ENCODE measurements around the gene ANKRD1.

Gene ANKRD1

DNA sequence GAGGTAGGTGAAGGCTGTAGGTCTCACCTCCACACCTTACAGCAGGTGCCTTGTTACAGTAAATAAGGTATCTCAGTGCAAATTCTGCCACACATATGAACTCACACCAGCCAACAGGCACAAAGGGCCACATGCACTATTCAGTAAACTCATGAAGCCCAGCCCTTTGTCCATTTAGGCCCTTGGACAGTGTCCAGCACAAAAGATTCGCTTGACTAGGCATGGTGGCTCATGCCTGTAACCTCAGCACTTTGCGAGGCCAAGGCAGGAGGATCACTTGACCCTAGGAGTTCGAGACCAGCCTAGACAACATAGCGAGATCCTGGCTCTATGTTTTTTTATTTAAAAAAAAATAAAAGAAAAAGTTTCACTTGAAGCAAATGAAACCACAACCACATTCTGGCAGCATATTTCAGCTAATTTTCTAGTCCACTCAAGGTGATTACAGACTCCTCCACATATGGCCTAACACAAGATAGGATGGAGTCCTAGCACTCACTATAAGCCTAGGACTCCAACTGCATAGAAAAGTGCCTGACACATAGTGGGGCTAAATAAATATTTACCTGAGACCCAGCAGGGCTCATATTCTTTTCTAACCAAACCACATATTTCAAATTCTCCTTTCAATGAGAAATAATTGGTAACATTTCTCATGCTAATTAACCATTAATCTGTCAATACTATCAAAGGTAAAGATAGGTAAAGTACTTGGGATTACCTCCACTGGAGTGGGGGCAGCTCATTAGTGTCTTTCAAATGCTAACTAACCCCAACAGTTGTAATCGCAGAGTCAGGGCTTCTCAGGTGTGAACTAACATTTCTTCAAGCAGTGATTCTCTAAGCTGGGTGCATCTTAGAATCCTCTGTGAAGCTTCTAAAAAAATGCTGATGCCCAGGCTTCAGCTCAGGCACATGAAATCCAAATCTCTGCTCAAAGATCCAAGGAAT is 4.5 kb upstream of the ANKRD1 start:
- TF ChIP-seq, protein P1, sequence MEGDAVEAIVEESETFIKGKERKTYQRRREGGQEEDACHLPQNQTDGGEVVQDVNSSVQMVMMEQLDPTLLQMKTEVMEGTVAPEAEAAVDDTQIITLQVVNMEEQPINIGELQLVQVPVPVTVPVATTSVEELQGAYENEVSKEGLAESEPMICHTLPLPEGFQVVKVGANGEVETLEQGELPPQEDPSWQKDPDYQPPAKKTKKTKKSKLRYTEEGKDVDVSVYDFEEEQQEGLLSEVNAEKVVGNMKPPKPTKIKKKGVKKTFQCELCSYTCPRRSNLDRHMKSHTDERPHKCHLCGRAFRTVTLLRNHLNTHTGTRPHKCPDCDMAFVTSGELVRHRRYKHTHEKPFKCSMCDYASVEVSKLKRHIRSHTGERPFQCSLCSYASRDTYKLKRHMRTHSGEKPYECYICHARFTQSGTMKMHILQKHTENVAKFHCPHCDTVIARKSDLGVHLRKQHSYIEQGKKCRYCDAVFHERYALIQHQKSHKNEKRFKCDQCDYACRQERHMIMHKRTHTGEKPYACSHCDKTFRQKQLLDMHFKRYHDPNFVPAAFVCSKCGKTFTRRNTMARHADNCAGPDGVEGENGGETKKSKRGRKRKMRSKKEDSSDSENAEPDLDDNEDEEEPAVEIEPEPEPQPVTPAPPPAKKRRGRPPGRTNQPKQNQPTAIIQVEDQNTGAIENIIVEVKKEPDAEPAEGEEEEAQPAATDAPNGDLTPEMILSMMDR (IDR thresholded peaks at IDR 0.05; ENCODE audit: control insufficient read depth, extremely low read depth, insufficient read depth): no peak
- H3K4me3 ChIP-seq (ENCODE audit: low read depth, low read length): no peak overlapping the region
- no peak for DNase-seq (ENCODE audit: low read depth)

- TF ChIP-seq, protein P1 (IDR thresholded peaks at IDR 0.05; ENCODE audit: control insufficient read depth, extremely low read depth, insufficient read depth): no peak
- peak; percentile 52 for DNase-seq (ENCODE audit: low read depth)
- H3K4me3 ChIP-seq (ENCODE audit: low read depth, low read length): no peak overlapping the region
Measured at GRCh38 chr10:90924552-90924951, 3.7 kb upstream of the ANKRD1 start.

DNA sequence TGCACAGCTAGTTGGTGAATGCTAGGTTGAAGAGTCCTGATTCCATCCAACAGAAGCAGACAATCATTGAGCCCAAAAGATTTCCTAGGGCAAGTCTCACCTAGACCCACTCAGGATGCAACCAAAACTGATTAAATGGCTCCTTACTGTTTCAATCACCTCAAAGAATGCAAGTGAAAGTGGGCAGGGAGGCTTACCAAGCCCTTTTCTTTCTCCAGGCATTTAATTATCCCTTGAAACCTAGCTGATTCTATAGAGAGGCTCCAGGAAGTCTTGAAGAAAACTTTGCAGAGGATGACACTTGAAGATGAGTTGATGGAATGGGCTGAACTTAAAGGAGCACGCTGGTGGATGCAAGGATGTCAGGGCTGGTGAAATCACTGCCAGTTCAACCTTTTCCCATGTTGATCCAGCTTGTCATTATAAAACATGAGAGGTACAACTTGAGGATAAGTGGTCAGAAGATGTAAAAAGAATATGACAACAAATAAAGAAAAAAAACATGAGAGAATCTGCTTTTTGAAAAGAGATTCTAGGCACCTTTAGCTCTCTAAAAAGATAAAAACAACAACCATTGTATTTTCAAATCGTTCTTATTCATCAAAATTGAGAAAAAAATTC is 2.3 kb upstream of the ANKRD1 start:
- TF ChIP-seq, protein P1 (IDR thresholded peaks at IDR 0.05; ENCODE audit: control insufficient read depth, extremely low read depth, insufficient read depth): no peak
- no peak for DNase-seq (ENCODE audit: low read depth)
- no peak overlapping the region for H3K4me3 ChIP-seq (ENCODE audit: low read depth, low read length)

- TF ChIP-seq, protein P1 (IDR thresholded peaks at IDR 0.05; ENCODE audit: control insufficient read depth, extremely low read depth, insufficient read depth): no peak
- no peak for DNase-seq (ENCODE audit: low read depth)
- no peak overlapping the region for H3K4me3 ChIP-seq (ENCODE audit: low read depth, low read length)
Measured at GRCh38 chr10:90921906-90922305, 1.0 kb upstream of the ANKRD1 start.

GRCh38 chr10:90919683-90920574 is 958 bp downstream of the ANKRD1 start:
- TF ChIP-seq, protein P1 (IDR thresholded peaks at IDR 0.05; ENCODE audit: control insufficient read depth, extremely low read depth, insufficient read depth): no peak
- no peak for DNase-seq (ENCODE audit: low read depth)
- H3K4me3 ChIP-seq (ENCODE audit: low read depth, low read length): no peak overlapping the region

DNA sequence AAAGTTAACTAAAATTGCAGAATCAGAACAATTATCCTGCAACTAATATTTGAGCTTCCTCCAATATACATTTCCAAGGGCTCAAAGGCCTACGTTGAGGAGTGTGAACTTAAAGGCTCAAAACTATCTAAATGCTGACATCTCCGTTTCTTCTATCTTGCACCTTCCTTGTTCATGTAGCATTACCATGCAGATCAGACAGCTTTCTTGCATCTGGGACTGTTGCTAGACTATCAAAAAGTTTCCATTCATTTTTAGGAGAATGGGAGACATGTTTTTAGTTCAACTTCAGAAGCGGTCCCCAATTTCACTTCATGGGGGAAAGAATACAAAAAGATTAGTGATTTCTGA is 2.9 kb downstream of the ANKRD1 start:
- DNase-seq (ENCODE audit: low read depth): no peak
- no peak overlapping the region for H3K4me3 ChIP-seq (ENCODE audit: low read depth, low read length)
- TF ChIP-seq, protein P1 (IDR thresholded peaks at IDR 0.05; ENCODE audit: control insufficient read depth, extremely low read depth, insufficient read depth): no peak

Data from LNCaP clone FGC (cell line).